Osteocyte (in vitro differentiated cells): ENCODE results near the gene SUCO. TPM values are rescaled to one million over a fixed set of nuclear protein-coding genes. Genes with fewer than 3 reads are reported as not detected.

Source experiments
- DNase-seq: peaks from one replicate; pipeline ENCODE4 v3.0.0; 2021; ENCODE audit warnings: mixed read lengths; ENCODE audit not compliant: unreplicated experiment; ENCODE audit errors: extremely low spot score
- H3K27ac Mint-ChIP-seq: one replicate; pipeline ENCODE4 v1.8.0; 2021; ENCODE audit warnings: mild to moderate bottlenecking, mixed read lengths; ENCODE audit not compliant: unreplicated experiment
- H3K27me3 Mint-ChIP-seq: one replicate; pipeline ENCODE4 v1.8.0; 2021; ENCODE audit warnings: mixed read lengths; ENCODE audit not compliant: unreplicated experiment
- H3K36me3 Mint-ChIP-seq: one replicate; pipeline ENCODE4 v1.8.0; 2021; ENCODE audit warnings: mixed read lengths; ENCODE audit not compliant: unreplicated experiment
- H3K4me1 Mint-ChIP-seq: one replicate; pipeline ENCODE4 v1.8.0; 2021; ENCODE audit warnings: mixed read lengths; ENCODE audit not compliant: unreplicated experiment
- H3K4me3 Mint-ChIP-seq: one replicate; pipeline ENCODE4 v1.8.0; 2021; ENCODE audit warnings: mild to moderate bottlenecking, moderate library complexity, mixed read lengths; ENCODE audit not compliant: unreplicated experiment
- H3K9me3 Mint-ChIP-seq: one replicate; pipeline ENCODE4 v1.8.0; 2021; ENCODE audit warnings: mixed read lengths; ENCODE audit not compliant: unreplicated experiment
- total RNA-seq: library from RNA; stranded (reverse); gene quantifications from 2 replicates; pipeline ENCODE4 v1.2.1, GENCODE V29; 2021
- TF ChIP-seq, protein P1 (sequence below): fragments of 200-600 bp; sonication (generic); IDR thresholded peaks from 2 replicates; pipeline ENCODE4 v1.5.0; 2021; ENCODE audit warnings: antibody characterized with exemption, mild to moderate bottlenecking, moderate library complexity

SUCO gene
- total RNA-seq, 1 donor from 2014 or later = 30.4 TPM

DNA sequence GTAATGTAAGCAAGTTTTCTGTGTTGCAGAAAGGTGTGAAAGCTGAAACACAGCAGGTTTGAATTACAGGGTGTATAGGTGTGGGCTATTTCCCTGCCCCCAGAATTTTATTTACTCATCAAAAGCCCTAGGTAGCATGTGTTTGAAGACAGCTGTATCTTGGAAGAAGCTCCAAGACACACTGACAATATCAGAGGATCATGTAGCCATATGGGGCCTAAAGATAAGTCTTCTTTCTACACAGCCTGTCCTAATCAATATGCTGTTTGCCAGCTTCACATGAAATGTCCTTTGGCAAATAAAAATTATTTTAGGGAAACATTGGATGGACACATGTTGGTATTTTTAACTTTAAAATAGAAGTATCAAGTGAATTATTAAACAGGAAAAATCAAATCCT lies 17.5 kb upstream of the SUCO start:
- TF ChIP-seq, protein P1, sequence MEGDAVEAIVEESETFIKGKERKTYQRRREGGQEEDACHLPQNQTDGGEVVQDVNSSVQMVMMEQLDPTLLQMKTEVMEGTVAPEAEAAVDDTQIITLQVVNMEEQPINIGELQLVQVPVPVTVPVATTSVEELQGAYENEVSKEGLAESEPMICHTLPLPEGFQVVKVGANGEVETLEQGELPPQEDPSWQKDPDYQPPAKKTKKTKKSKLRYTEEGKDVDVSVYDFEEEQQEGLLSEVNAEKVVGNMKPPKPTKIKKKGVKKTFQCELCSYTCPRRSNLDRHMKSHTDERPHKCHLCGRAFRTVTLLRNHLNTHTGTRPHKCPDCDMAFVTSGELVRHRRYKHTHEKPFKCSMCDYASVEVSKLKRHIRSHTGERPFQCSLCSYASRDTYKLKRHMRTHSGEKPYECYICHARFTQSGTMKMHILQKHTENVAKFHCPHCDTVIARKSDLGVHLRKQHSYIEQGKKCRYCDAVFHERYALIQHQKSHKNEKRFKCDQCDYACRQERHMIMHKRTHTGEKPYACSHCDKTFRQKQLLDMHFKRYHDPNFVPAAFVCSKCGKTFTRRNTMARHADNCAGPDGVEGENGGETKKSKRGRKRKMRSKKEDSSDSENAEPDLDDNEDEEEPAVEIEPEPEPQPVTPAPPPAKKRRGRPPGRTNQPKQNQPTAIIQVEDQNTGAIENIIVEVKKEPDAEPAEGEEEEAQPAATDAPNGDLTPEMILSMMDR = no peak
- no peaks in the 10 kb centered on the region for H3K4me1 Mint-ChIP-seq
- H3K27ac Mint-ChIP-seq = no peak overlapping the region
- no peak for DNase-seq
- peaks cover 17% of the 10 kb centered on the region for H3K27me3 Mint-ChIP-seq
- H3K36me3 Mint-ChIP-seq = no peaks in the 10 kb centered on the region
- no peak overlapping the region for H3K4me3 Mint-ChIP-seq
- H3K9me3 Mint-ChIP-seq = no peaks in the 10 kb centered on the region

DNA sequence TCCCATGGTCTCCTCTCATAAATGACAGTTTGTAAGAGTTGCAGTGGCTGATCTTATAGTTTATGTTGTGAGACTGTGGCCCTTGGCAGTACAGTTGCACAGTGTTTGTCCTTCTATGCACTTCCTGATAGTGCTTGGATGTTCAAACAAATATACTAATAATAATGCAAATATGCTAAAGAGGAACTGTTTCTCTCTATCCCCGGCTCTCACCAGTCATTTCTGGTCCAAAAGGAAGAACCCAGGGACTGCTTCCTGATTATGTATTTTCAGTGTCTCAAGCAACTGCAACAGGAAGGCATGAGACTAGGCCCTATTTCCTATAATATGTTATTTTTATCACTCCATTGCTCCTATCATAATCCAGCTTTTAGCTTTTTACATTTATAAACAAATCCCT lies 17.0 kb upstream of the SUCO start:
- Mint-ChIP-seq H3K4me1 (no peaks in the 10 kb centered on the region), H3K9me3 (no peaks in the 10 kb centered on the region), H3K36me3 (no peaks in the 10 kb centered on the region), H3K4me3 (no peak overlapping the region), H3K27ac (no peak overlapping the region), H3K27me3 (peaks cover 18% of the 10 kb centered on the region)
- TF ChIP-seq, protein P1 = no peak
- DNase-seq = no peak

DNA sequence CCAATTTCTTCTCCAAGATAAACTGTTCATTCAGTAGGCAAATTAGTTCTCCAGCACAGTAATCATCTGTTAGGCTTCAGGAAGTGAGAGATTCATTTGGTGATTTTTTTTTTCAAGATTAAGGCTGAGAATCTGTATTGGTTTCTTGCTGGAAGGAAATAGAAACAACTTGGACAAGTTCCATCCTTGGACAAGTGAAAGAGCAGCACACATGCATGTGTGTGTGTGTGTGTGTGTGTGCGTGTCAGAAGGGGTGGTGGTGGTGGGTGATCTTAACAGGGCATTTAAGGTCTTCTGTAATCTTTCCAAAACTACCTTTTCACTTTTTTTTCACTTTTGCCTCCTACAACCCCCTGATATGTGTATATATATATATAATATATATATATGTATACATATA lies 15.9 kb upstream of the SUCO start:
- peaks cover 24% of the 10 kb centered on the region for H3K27me3 Mint-ChIP-seq
- H3K36me3 Mint-ChIP-seq = no peaks in the 10 kb centered on the region
- H3K4me1 Mint-ChIP-seq = no peaks in the 10 kb centered on the region

DNA sequence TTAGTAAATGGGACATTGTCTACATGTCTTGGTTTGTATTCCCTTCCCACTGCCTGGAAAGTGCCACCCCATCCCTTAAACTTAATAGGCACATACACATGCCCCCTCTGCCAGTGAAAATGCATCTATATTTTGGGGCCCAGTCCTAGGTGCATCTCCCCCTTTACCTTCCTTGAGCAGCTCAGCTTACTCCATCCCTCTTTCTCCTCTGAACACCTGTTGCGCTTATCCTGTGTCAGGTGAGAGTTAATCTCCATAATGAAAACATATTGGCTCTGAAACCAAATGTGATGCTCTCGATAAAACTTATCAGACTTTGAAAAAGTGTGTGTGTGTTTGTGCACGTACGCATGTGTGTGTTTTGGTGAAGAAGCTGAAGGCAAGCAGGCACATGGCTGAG lies 15.4 kb upstream of the SUCO start:
- Mint-ChIP-seq H3K4me3 (no peak overlapping the region), H3K27ac (no peak overlapping the region), H3K36me3 (no peaks in the 10 kb centered on the region), H3K27me3 (peaks cover 23% of the 10 kb centered on the region), H3K4me1 (no peaks in the 10 kb centered on the region), H3K9me3 (no peaks in the 10 kb centered on the region)
- TF ChIP-seq, protein P1 = no peak
- DNase-seq = no peak

More for the DNA sequence above, 15.9 kb upstream of the SUCO start:
- Mint-ChIP-seq H3K4me3 (no peak overlapping the region), H3K9me3 (no peaks in the 10 kb centered on the region), H3K27ac (no peak overlapping the region)
- DNase-seq = no peak
- TF ChIP-seq, protein P1 = no peak

DNA sequence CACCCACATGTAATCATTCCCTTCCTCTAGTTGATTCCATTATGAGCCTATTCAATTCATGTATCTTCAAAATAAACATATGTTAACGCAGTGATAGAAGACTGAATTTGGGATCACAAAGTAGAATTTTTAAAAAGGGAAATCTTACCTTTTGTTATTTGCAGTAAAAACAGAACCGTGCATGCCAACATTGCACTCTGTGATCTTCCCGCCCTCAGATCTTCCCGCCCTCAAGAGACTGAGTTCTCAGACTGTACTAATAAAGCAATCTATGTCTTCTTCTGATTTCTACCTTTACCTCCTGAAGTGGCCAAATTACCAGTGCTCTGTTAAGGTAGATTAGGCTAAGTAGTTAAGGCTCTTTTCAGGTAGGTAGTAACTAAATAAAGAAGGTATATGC lies 3.6 kb upstream of the SUCO start:
- H3K27ac Mint-ChIP-seq = no peak overlapping the region
- DNase-seq = no peak
- peaks cover 14% of the 10 kb centered on the region for H3K4me1 Mint-ChIP-seq
- TF ChIP-seq, protein P1 = no peak
- peaks cover 31% of the 10 kb centered on the region for H3K27me3 Mint-ChIP-seq
- H3K36me3 Mint-ChIP-seq = no peaks in the 10 kb centered on the region
- H3K4me3 Mint-ChIP-seq = no peak overlapping the region
- H3K9me3 Mint-ChIP-seq = no peaks in the 10 kb centered on the region
